MG63 (cell line): ENCODE data around the gene SYT2. TPM values are rescaled to one million over a fixed set of nuclear protein-coding genes. Genes with fewer than 3 reads are reported as not detected.

Source experiments
- DNase-seq: peaks from one replicate; pipeline ENCODE4 v3.0.0-alpha.2; 2020
- H3K27me3 ChIP-seq: fragments of 250-450 bp; sonication (Bioruptor Pico); 2 replicates; pipeline ENCODE4 v1.5.1; 2020; ENCODE audit warnings: mild to moderate bottlenecking, moderate library complexity
- H3K36me3 ChIP-seq: fragments of 250-450 bp; sonication (Bioruptor Pico); 2 replicates; pipeline ENCODE4 v1.5.1; 2020; ENCODE audit warnings: mild to moderate bottlenecking, moderate library complexity
- H3K4me3 ChIP-seq: fragments of 250-450 bp; sonication (Bioruptor Pico); 2 replicates; pipeline ENCODE4 v1.5.1; 2020; ENCODE audit warnings: mild to moderate bottlenecking, moderate library complexity
- H3K9me3 ChIP-seq: fragments of 250-450 bp; sonication (Bioruptor Pico); 2 replicates; pipeline ENCODE4 v1.5.1; 2020; ENCODE audit warnings: mild to moderate bottlenecking, moderate library complexity
- total RNA-seq: library from RNA; depleted of rRNA; stranded (reverse); fragments of >200 nt; shearing (Covaris generic); gene quantifications from 2 replicates; pipeline ENCODE4 v1.2.3, GENCODE V29; 2014; ENCODE audit warnings: low replicate concordance

The SYT2 gene
- total RNA-seq, 1 experiment from 2014 or later: 0.03 TPM

DNA sequence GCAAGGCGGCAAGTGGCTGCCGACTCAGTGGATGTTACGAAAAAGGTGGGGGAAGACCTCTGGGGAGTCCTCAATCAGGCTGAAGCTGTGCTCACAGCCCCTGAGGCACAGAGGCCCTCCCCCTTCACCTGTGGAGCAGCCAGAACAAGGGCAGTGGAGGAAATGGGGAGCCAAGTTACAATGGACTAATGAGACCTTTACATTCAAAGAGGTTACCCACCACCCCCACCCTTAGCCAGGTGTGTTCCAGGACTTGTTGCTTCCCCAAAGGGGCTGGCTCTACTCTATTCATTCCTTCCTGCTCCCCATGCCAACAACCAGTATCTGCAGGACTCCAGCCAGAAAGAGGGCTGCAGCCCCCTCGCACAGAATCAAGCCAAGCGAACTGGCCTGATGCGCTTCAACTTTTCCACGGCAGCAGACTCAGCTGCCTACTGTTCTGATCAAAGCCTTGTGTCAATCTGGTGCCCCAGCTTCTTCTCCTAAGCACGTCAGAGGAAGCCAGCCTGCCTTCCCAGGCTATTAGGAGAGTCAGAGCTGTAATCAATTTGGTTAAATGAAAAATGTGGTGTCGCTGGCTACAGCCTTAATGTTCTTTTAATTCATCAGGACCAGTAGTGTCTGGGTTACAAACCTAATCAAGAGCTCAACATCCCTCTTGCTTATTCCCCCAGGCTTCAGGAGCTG, 1.8 kb upstream of the SYT2 start:
- Histone ChIP-seq H3K4me3 (no peak overlapping the region), H3K27me3 (peaks cover 47% of the 10 kb centered on the region), H3K36me3 (no peaks in the 10 kb centered on the region), H3K9me3 (no peaks in the 10 kb centered on the region)
- no peak for DNase-seq

DNA sequence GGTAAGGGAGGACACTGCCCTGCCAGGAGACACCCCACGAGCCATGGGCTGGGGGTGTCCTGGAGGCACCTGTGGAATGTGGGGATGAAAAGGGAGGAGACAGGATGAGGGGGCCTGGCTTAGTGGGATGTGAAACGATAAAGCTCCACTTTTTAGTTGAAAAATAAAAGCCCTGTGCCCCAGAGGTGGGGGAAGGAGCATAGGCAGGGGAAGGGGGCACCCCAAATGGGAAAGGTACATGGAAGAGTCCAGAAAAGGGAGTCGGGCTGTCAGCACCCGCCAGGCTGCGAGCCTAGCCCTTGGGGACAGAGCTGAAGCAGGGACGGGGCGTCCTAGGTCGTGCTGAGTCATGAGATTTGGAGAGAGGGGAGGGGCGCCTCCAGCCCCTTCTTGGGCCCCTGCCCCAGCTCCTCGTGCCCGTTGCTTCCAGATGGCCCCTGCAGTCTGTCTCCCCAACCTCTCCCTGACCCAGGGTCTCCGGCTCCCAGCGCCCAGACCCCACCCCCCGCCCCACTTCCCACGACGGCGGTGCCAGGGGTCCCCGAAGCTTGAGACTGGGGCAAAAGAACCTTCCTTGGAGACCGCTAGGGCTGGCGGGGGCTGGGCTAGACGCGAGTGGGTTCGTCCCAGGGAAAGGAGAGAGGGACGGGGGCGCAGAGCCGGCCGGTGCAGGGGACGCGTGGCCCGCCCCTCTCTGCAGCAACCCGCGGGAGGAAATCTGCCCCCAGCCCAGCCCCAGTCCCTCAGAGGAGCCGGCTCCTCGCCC, 795 bp downstream of the SYT2 start:
- H3K27me3 ChIP-seq: peaks cover 66% of the 10 kb centered on the region
- DNase-seq: no peak

GRCh38 chr1:202708456-202709275, 1.6 kb downstream of the SYT2 start:
- peaks cover 66% of the 10 kb centered on the region for H3K27me3 ChIP-seq
- no peak overlapping the region for H3K4me3 ChIP-seq
- H3K36me3 ChIP-seq: no peaks in the 10 kb centered on the region
- DNase-seq: peak; percentile 32
- no peaks in the 10 kb centered on the region for H3K9me3 ChIP-seq

More for the DNA sequence above, 795 bp downstream of the SYT2 start:
- Histone ChIP-seq H3K36me3 (no peaks in the 10 kb centered on the region), H3K9me3 (no peaks in the 10 kb centered on the region), H3K4me3 (no peak overlapping the region)

DNA sequence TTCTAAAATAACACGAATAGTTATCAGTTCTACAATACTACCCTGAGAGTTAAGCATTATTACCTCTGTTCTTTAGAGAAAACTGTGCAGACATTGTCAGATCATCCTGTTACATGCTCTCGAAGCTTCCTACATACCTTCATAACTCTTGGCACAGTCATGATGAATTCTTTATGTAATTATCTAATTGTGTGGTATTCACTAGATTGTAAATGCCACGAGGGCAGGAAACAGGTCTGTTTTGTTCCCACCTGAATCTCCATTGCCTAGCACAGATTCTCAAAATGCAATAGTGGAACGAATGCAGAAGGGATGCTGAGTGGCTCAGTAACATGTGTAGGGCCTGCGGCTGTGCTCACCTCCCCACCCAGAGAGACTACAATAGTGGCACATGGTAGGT, 3.4 kb downstream of the SYT2 start:
- peaks cover 64% of the 10 kb centered on the region for H3K27me3 ChIP-seq
- H3K9me3 ChIP-seq: no peaks in the 10 kb centered on the region
- no peak overlapping the region for H3K4me3 ChIP-seq
- no peak for DNase-seq
- H3K36me3 ChIP-seq: no peaks in the 10 kb centered on the region

- H3K9me3 ChIP-seq: no peaks in the 10 kb centered on the region
- H3K27me3 ChIP-seq: peaks cover 52% of the 10 kb centered on the region
- DNase-seq: no peak
Observed at GRCh38 chr1:202704601-202705000, 5.7 kb downstream of the SYT2 start.

GRCh38 chr1:202703191-202703590, 7.1 kb downstream of the SYT2 start:
- H3K4me3 ChIP-seq: no peak overlapping the region
- H3K9me3 ChIP-seq: no peaks in the 10 kb centered on the region
- H3K27me3 ChIP-seq: peaks cover 45% of the 10 kb centered on the region
- H3K36me3 ChIP-seq: no peaks in the 10 kb centered on the region
- DNase-seq: no peak

More at GRCh38 chr1:202704601-202705000, 5.7 kb downstream of the SYT2 start:
- Histone ChIP-seq H3K36me3 (no peaks in the 10 kb centered on the region), H3K4me3 (no peak overlapping the region)

DNA sequence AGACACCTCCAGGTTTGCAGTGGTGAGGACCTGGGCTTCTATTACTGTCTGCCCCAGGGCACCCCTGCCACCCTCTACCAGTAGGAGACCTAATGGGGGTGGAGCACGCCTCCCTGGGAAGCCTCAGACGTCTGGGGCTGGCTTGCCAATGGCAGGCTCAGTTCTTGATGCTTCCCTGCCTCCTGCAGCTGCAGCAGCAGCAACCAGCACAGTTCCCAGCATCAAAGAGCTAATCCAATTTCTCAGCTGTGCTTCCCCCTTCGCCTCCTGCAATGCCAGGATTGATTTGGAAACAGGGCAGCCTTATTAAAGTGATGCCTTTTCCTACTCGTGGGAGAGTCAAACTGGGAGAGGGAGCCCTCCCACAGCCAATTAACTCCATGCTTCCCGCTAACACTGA, 8.2 kb downstream of the SYT2 start:
- DNase-seq: no peak
- Histone ChIP-seq H3K9me3 (no peaks in the 10 kb centered on the region), H3K27me3 (peaks cover 45% of the 10 kb centered on the region), H3K4me3 (no peak overlapping the region), H3K36me3 (no peaks in the 10 kb centered on the region)

DNA sequence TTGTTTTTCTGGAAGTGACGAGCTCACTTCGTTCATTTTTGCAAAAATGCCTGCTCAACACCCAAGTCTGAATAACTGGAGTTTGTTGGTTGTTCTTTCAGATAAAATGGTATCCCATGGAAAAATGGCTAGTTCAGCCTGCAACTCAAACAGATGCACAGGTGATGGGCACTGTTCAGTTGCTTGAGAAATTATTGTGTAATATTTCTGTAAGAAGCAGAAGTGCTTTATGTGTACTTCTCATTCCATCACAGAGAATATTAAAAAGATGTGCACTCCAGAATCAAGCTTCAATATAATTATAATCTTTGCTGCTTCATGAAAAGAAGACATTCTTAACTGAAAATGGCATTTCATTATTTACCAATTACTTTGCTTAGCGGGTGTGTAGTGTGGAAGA, 9.1 kb downstream of the SYT2 start:
- no peak for DNase-seq
- Histone ChIP-seq H3K27me3 (peaks cover 44% of the 10 kb centered on the region), H3K4me3 (no peak overlapping the region), H3K9me3 (no peaks in the 10 kb centered on the region), H3K36me3 (no peaks in the 10 kb centered on the region)

- Histone ChIP-seq H3K9me3 (no peaks in the 10 kb centered on the region), H3K27me3 (peaks cover 42% of the 10 kb centered on the region), H3K36me3 (no peaks in the 10 kb centered on the region), H3K4me3 (no peak overlapping the region)
- no peak for DNase-seq
Observed at GRCh38 chr1:202700061-202700460, 10.2 kb downstream of the SYT2 start.

GRCh38 chr1:202698276-202698675, 12.0 kb downstream of the SYT2 start:
- Histone ChIP-seq H3K4me3 (no peak overlapping the region), H3K27me3 (peaks cover 44% of the 10 kb centered on the region), H3K36me3 (no peaks in the 10 kb centered on the region), H3K9me3 (no peaks in the 10 kb centered on the region)
- no peak for DNase-seq

GRCh38 chr1:202697038-202697437, 13.2 kb downstream of the SYT2 start:
- H3K9me3 ChIP-seq: no peaks in the 10 kb centered on the region
- DNase-seq: no peak
- H3K36me3 ChIP-seq: no peaks in the 10 kb centered on the region
- no peak overlapping the region for H3K4me3 ChIP-seq
- H3K27me3 ChIP-seq: peaks cover 52% of the 10 kb centered on the region

- H3K9me3 ChIP-seq: no peaks in the 10 kb centered on the region
- no peaks in the 10 kb centered on the region for H3K36me3 ChIP-seq
- peaks cover 40% of the 10 kb centered on the region for H3K27me3 ChIP-seq
- H3K4me3 ChIP-seq: no peak overlapping the region
- no peak for DNase-seq
Observed at GRCh38 chr1:202694314-202694713, 15.9 kb downstream of the SYT2 start.

GRCh38 chr1:202692959-202693555, 17.2 kb downstream of the SYT2 start:
- Histone ChIP-seq H3K4me3 (no peak overlapping the region), H3K36me3 (no peaks in the 10 kb centered on the region), H3K27me3 (peaks cover 38% of the 10 kb centered on the region), H3K9me3 (no peaks in the 10 kb centered on the region)
- peak; percentile 56 for DNase-seq

DNA sequence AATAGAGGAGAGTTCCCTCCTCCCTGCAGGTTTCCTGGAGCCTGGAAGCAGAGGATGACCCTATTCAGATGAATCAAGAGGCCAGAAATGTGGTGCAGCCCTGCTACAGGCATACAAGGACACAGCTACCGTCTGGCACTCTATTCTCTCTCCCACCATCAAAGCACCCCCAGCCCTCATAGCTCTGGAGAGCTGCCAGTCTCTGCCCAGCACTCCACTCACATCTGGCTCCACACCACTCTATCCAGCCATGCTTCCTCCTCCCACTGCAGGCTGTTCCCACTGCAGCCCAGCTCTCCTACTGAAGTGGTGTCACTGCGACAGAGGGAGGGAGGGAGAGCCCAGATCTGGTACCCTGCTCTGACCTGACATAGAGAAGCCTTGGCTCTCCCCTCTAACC, 18.4 kb downstream of the SYT2 start:
- no peaks in the 10 kb centered on the region for H3K36me3 ChIP-seq
- H3K4me3 ChIP-seq: no peak overlapping the region
- H3K9me3 ChIP-seq: no peaks in the 10 kb centered on the region
- peaks cover 27% of the 10 kb centered on the region for H3K27me3 ChIP-seq
- no peak for DNase-seq

- Histone ChIP-seq H3K36me3 (no peaks in the 10 kb centered on the region), H3K9me3 (no peaks in the 10 kb centered on the region), H3K27me3 (peaks cover 20% of the 10 kb centered on the region), H3K4me3 (no peak overlapping the region)
- DNase-seq: no peak
Observed at GRCh38 chr1:202689493-202690342, 20.5 kb downstream of the SYT2 start.

- H3K36me3 ChIP-seq: no peaks in the 10 kb centered on the region
- H3K27me3 ChIP-seq: peaks cover 23% of the 10 kb centered on the region
- H3K4me3 ChIP-seq: no peak overlapping the region
- H3K9me3 ChIP-seq: no peaks in the 10 kb centered on the region
- no peak for DNase-seq
Observed at GRCh38 chr1:202689082-202689481, 21.2 kb downstream of the SYT2 start.
